ENCODE data around the gene PARP3. TPM values are rescaled to one million over a fixed set of nuclear protein-coding genes. Genes with fewer than 3 reads are reported as not detected.
"Not testable (repeated sequence)": the region's sequence is repeated elsewhere in the genome, so short reads cannot be mapped to it uniquely, and the experiment has no call there.

PARP3 gene
- total RNA-seq, 1 donor from 2014 or later, result 4.8 TPM

DNA sequence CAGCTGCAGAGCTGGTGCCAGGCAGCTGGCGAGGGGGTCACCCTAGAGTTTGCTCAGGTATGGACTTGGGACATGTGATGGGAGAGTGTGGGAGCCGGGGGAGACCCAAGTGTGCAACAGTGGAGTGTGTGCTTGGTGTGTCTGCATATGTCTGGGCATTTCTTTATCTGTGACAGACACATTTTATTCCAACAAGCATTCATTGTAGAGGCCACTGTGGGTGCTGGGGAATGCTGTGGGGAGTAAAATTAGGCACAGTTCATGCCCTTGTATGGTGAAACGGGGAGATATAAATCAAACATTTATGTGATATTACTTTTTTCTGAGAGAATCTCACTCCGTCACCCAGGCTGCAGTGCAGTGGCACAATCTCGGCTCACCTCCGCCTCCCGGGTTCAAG, 45.4 kb downstream of the PARP3 start:
- H3K9me3 Mint-ChIP-seq (ENCODE audit: unreplicated experiment), result no peaks in the 10 kb centered on the region

DNA sequence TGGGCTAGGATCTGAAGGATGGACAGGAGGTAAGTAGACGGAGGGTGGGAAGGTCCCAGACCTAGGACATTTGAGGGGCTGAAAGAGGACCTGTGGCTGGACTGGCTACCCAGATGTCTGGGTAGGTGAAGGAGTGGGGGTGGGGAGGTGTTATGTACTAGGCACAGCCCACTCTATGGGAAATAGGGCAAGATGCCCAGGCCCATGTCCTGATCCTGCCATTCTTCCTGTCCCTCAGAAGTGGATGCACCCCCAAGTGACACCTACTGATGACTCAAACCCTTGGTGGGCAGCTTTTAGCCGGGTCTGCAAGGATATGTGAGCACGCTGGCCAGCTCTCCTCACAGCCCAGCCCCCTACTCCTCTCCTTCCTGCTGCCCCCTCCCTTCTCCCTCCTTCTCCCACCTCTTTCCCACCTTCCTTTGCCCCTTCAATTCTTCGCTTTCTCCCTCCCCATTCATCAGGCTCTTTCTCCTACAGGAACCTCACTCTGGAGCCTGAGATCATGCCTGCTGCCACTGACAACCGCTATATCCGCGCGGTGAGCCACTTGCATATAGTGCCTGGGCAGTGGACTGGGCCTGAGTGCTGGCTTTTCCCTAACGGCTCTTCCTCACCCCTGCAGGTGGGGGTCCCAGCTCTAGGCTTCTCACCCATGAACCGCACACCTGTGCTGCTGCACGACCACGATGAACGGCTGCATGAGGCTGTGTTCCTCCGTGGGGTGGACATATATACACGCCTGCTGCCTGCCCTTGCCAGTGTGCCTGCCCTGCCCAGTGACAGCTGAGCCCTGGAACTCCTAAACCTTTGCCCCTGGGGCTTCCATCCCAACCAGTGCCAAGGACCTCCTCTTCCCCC, 46.4 kb downstream of the PARP3 start:
- no peaks in the 10 kb centered on the region for H3K27me3 ChIP-seq (ENCODE audit: insufficient read depth, low read length)
- no peak overlapping the region for H3K4me3 Mint-ChIP-seq (ENCODE audit: unreplicated experiment)
- no peaks in the 10 kb centered on the region for H3K9me3 Mint-ChIP-seq (ENCODE audit: unreplicated experiment)
- H3K9me3 ChIP-seq (ENCODE audit: insufficient read depth, low read depth, low read length), result no peaks in the 10 kb centered on the region
- peaks cover 9% of the 10 kb centered on the region for H3K36me3 ChIP-seq (ENCODE audit: insufficient read depth, low read length)
- FAIRE-seq (no peak), DNase-seq (ENCODE audit: low read depth) (no peak)
- no peak overlapping the region for H3K27ac ChIP-seq (ENCODE audit: low read depth, low read length)
- H3K4me3 ChIP-seq (ENCODE audit: insufficient read depth, low read depth, low read length), result no peak overlapping the region
- H3K36me3 Mint-ChIP-seq (ENCODE audit: low read depth, unreplicated experiment), result peaks cover 9% of the 10 kb centered on the region
- no peak overlapping the region for H3K4me2 ChIP-seq (ENCODE audit: low read length)
- TF ChIP-seq CTCF (IDR thresholded peaks at IDR 0.05; ENCODE audit: insufficient read depth, low read depth, low read length) (no peak), EZH2 (IDR thresholded peaks at IDR 0.05; ENCODE audit: insufficient read depth, low read length) (no peak)
- H3K79me2 ChIP-seq (ENCODE audit: insufficient read depth, low read length), result peaks cover 27% of the 10 kb centered on the region
- no peak overlapping the region for H3K27ac Mint-ChIP-seq (ENCODE audit: unreplicated experiment)
- no peak overlapping the region for H3K9ac ChIP-seq (ENCODE audit: low read length)
- peaks cover 4% of the 10 kb centered on the region for H3K4me1 Mint-ChIP-seq (ENCODE audit: low read depth, unreplicated experiment)
- peaks cover 17% of the 10 kb centered on the region for H4K20me1 ChIP-seq (ENCODE audit: insufficient read depth, low read length)
- H2AFZ ChIP-seq (ENCODE audit: low read depth, low read length), result no peak overlapping the region
- no peaks in the 10 kb centered on the region for H3K27me3 Mint-ChIP-seq (ENCODE audit: low read depth, unreplicated experiment)
- H3K4me1 ChIP-seq (ENCODE audit: insufficient read depth, low read length), result peaks cover 17% of the 10 kb centered on the region

More for the DNA sequence above, 45.4 kb downstream of the PARP3 start:
- Mint-ChIP-seq H3K4me1 (ENCODE audit: low read depth, unreplicated experiment) (peaks cover 4% of the 10 kb centered on the region), H3K4me3 (ENCODE audit: unreplicated experiment) (no peak overlapping the region), H3K27ac (ENCODE audit: unreplicated experiment) (no peak overlapping the region), H3K27me3 (ENCODE audit: low read depth, unreplicated experiment) (no peaks in the 10 kb centered on the region), H3K36me3 (ENCODE audit: low read depth, unreplicated experiment) (peaks cover 6% of the 10 kb centered on the region)
- TF ChIP-seq CTCF (IDR thresholded peaks at IDR 0.05; ENCODE audit: insufficient read depth, low read depth, low read length) (no peak), EZH2 (IDR thresholded peaks at IDR 0.05; ENCODE audit: insufficient read depth, low read length) (no peak)
- peaks cover 19% of the 10 kb centered on the region for H3K79me2 ChIP-seq (ENCODE audit: insufficient read depth, low read length)
- no peak overlapping the region for H3K4me3 ChIP-seq (ENCODE audit: insufficient read depth, low read depth, low read length)
- peaks cover 15% of the 10 kb centered on the region for H3K4me1 ChIP-seq (ENCODE audit: insufficient read depth, low read length)
- peaks cover 9% of the 10 kb centered on the region for H4K20me1 ChIP-seq (ENCODE audit: insufficient read depth, low read length)
- H3K4me2 ChIP-seq (ENCODE audit: low read length), result no peak overlapping the region
- H2AFZ ChIP-seq (ENCODE audit: low read depth, low read length), result no peak overlapping the region
- FAIRE-seq (no peak), DNase-seq (ENCODE audit: low read depth) (no peak)
- H3K9ac ChIP-seq (ENCODE audit: low read length), result no peak overlapping the region
- H3K9me3 ChIP-seq (ENCODE audit: insufficient read depth, low read depth, low read length), result no peaks in the 10 kb centered on the region
- H3K27me3 ChIP-seq (ENCODE audit: insufficient read depth, low read length), result no peaks in the 10 kb centered on the region
- no peak overlapping the region for H3K27ac ChIP-seq (ENCODE audit: low read depth, low read length)
- peaks cover 3% of the 10 kb centered on the region for H3K36me3 ChIP-seq (ENCODE audit: insufficient read depth, low read length)

GRCh38 chr3:51990501-51990971, 48.4 kb downstream of the PARP3 start:
- H3K4me3 Mint-ChIP-seq (ENCODE audit: unreplicated experiment); H3K9me3 Mint-ChIP-seq (ENCODE audit: unreplicated experiment); FAIRE-seq; H3K27ac Mint-ChIP-seq (ENCODE audit: unreplicated experiment); H3K27me3 ChIP-seq (ENCODE audit: insufficient read depth, low read length); DNase-seq (ENCODE audit: low read depth); H3K4me3 ChIP-seq (ENCODE audit: insufficient read depth, low read depth, low read length); H2AFZ ChIP-seq (ENCODE audit: low read depth, low read length); H3K27me3 Mint-ChIP-seq (ENCODE audit: low read depth, unreplicated experiment); H3K27ac ChIP-seq (ENCODE audit: low read depth, low read length); H3K9ac ChIP-seq (ENCODE audit: low read length); H3K9me3 ChIP-seq (ENCODE audit: insufficient read depth, low read depth, low read length); H3K4me2 ChIP-seq (ENCODE audit: low read length): not testable (repeated sequence)
- Histone ChIP-seq H3K36me3 (ENCODE audit: insufficient read depth, low read length) (peaks cover 21% of the 10 kb centered on the region), H4K20me1 (ENCODE audit: insufficient read depth, low read length) (peaks cover 25% of the 10 kb centered on the region), H3K4me1 (ENCODE audit: insufficient read depth, low read length) (peaks cover 27% of the 10 kb centered on the region), H3K79me2 (ENCODE audit: insufficient read depth, low read length) (peaks cover 39% of the 10 kb centered on the region)
- H3K4me1 Mint-ChIP-seq (ENCODE audit: low read depth, unreplicated experiment), result peaks cover 10% of the 10 kb centered on the region
- H3K36me3 Mint-ChIP-seq (ENCODE audit: low read depth, unreplicated experiment), result peaks cover 20% of the 10 kb centered on the region

All from astrocyte (in vitro differentiated cells and primary cell).